Glutamatergic neuron (in vitro differentiated cells): ENCODE data around the gene DEPP1. TPM values are rescaled to one million over a fixed set of nuclear protein-coding genes. Genes with fewer than 3 reads are reported as not detected.

Source experiments
- DNase-seq: peaks from one replicate; pipeline ENCODE4 v3.0.0; 2022
- H3K27ac Mint-ChIP-seq: one replicate; pipeline ENCODE4 v1.8.0; 2020; ENCODE audit warnings: mild to moderate bottlenecking, mixed read lengths, inconsistent platforms; ENCODE audit not compliant: unreplicated experiment
- H3K27me3 Mint-ChIP-seq: one replicate; pipeline ENCODE4 v1.8.0; 2020; ENCODE audit warnings: mild to moderate bottlenecking, moderate library complexity, mixed read lengths, inconsistent platforms; ENCODE audit not compliant: unreplicated experiment
- H3K36me3 Mint-ChIP-seq: one replicate; pipeline ENCODE4 v1.8.0; 2020; ENCODE audit warnings: mild to moderate bottlenecking, mixed read lengths, inconsistent platforms; ENCODE audit not compliant: unreplicated experiment
- H3K4me1 Mint-ChIP-seq: one replicate; pipeline ENCODE4 v1.8.0; 2020; ENCODE audit warnings: mild to moderate bottlenecking, low read depth, mixed read lengths, inconsistent platforms; ENCODE audit not compliant: unreplicated experiment
- H3K4me3 Mint-ChIP-seq: one replicate; pipeline ENCODE4 v1.8.0; 2020; ENCODE audit warnings: mild to moderate bottlenecking, mixed read lengths, inconsistent platforms; ENCODE audit not compliant: unreplicated experiment
- H3K9me3 Mint-ChIP-seq: one replicate; pipeline ENCODE4 v1.8.0; 2020; ENCODE audit warnings: mild to moderate bottlenecking, moderate library complexity, mixed read lengths, inconsistent platforms; ENCODE audit not compliant: unreplicated experiment
- CTCF ChIP-seq: fragments of 200-600 bp; sonication (generic); IDR thresholded peaks from one replicate; pipeline ENCODE4 v1.5.0; 2021; ENCODE audit not compliant: partially characterized antibody, unreplicated experiment
- total RNA-seq: library from RNA; stranded (reverse); fragmentation: NEBNext Ultra II Directional; extraction: Animal tissue kit (Norgen Biotek cat#: 25700); gene quantifications from one replicate; pipeline ENCODE4 v1.2.1, GENCODE V29; 2021; ENCODE audit not compliant: unreplicated experiment

DEPP1 gene
- total RNA-seq, 1 donor from 2014 or later = 13.6 TPM

GRCh38 chr10:44937196-44938005 is 41.2 kb downstream of the DEPP1 start:
- TF ChIP-seq CTCF = no peak
- Mint-ChIP-seq H3K4me1 (no peaks in the 10 kb centered on the region), H3K27me3 (peaks cover 3% of the 10 kb centered on the region), H3K4me3 (no peak overlapping the region), H3K9me3 (peaks cover 10% of the 10 kb centered on the region), H3K36me3 (peaks cover 8% of the 10 kb centered on the region), H3K27ac (no peak overlapping the region)
- no peak for DNase-seq

GRCh38 chr10:44936314-44936975 is 42.2 kb downstream of the DEPP1 start:
- DNase-seq = no peak
- H3K9me3 Mint-ChIP-seq = peaks cover 10% of the 10 kb centered on the region
- H3K27ac Mint-ChIP-seq = no peak overlapping the region
- TF ChIP-seq CTCF = no peak
- H3K27me3 Mint-ChIP-seq = peaks cover 3% of the 10 kb centered on the region
- H3K4me3 Mint-ChIP-seq = no peak overlapping the region
- H3K4me1 Mint-ChIP-seq = no peaks in the 10 kb centered on the region
- peaks cover 8% of the 10 kb centered on the region for H3K36me3 Mint-ChIP-seq

DNA sequence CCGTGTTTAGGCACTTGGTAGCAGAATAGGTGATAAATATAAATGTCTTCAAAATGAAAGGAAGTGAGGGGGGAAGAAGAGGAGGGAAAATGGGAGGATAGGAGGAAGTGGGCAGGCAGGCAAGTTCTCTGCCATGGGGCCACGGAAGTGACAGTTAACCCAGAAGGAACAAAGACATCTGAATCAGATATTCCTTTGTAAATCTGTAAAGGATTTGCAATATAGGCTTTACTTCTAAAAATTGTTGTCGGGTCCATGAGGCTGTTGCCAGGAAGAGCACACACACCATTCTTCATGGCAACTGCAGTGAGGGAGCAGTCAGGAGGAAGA is 42.7 kb downstream of the DEPP1 start:
- DNase-seq = no peak
- Mint-ChIP-seq H3K36me3 (peaks cover 8% of the 10 kb centered on the region), H3K27ac (no peak overlapping the region), H3K4me3 (no peak overlapping the region), H3K9me3 (peaks cover 10% of the 10 kb centered on the region), H3K4me1 (peaks cover 2% of the 10 kb centered on the region), H3K27me3 (peaks cover 5% of the 10 kb centered on the region)
- no peak for TF ChIP-seq CTCF

DNA sequence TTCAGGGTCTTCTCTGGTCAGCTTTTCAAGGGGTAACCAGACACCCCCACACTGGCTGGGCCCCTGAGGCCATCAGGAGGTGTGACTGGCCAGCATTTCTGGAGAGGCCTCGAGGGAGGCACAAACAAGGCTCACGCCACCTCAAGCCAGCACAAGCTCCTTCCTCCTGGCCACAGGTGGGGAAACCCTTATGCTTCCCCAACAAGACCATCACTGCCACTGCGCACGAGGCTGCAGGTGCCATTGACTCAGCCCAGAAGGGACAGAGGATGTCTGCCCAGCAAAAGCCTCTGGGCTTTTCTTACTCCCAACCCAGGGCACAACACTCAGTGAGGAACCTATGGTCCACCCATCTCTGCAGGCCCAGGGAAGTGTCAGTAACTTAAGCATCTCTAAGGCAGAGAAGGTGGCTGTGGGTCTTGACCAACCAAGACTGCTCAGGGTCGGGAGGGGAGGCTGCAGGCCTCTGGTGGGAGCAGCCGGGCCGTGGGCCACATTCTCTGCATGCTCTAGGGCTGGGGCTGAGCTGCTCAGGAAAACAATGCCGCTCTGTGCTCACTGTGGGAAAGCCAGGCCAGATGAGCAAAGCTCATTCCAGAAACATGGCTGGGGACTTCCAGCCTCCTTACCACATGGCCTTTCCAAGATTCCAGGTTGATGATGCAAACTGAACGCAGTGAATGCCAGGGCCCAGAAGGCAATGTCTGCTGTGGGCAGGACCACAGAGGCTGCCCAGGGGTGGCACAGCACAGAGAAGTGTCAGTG is 43.2 kb downstream of the DEPP1 start:
- no peak for DNase-seq
- Mint-ChIP-seq H3K4me1 (peaks cover 2% of the 10 kb centered on the region), H3K27ac (no peak overlapping the region), H3K36me3 (peaks cover 8% of the 10 kb centered on the region), H3K27me3 (peaks cover 7% of the 10 kb centered on the region), H3K4me3 (no peak overlapping the region), H3K9me3 (peaks cover 10% of the 10 kb centered on the region)
- no peak for TF ChIP-seq CTCF
